Naive thymus-derived CD8-positive, alpha-beta T cell (primary cell): ENCODE data around the gene ARFGAP3. TPM values are rescaled to one million over a fixed set of nuclear protein-coding genes. Genes with fewer than 3 reads are reported as not detected.
A peak's percentile ranks its signal among the peaks of the same experiment; 100 is the strongest.

Source experiments
- ATAC-seq, 2 donors: fragments of 150-1000 bp; cut with Tn5 transposase in 1 of 2; sonication (Bioruptor Pico), chemical (Tn5 transposase) in 1 of 2; 1 replicate in 1 of 2; 2 replicates in 1 of 2; pipeline ENCODE4 v1.10.0; 2021; ENCODE audit warnings: mild to moderate bottlenecking in 2 of 2, moderate library complexity in 2 of 2
- POLR2A ChIA-PET: fragments of 350-600 bp; sonication (Branson Sonifier 250); formaldehyde crosslinking; loops from one replicate; lab custom pipeline; 2021; ENCODE audit warnings: antibody characterized with exemption; lab: Charles Lee
- DNase-seq, 10 donors: peaks; one replicate each; pipeline versions ENCODE4 v3.0.0 to v3.0.0-alpha.2; 2020 to 2022
- H3K27ac Mint-ChIP-seq, 10 donors: one replicate each; pipeline ENCODE4 v1.8.0; 2020 to 2022; ENCODE audit warnings: mild to moderate bottlenecking in 10 of 10, mixed read lengths in 10 of 10, moderate library complexity in 4 of 10, inconsistent platforms in 1 of 10
- H3K27me3 Mint-ChIP-seq, 5 donors: one replicate each; pipeline ENCODE4 v1.8.0; 2021 to 2022; ENCODE audit warnings: mixed read lengths in 5 of 5
- H3K36me3 Mint-ChIP-seq, 3 donors: one replicate each; pipeline ENCODE4 v1.8.0; 2020 to 2022; ENCODE audit warnings: mixed read lengths in 3 of 3, mild to moderate bottlenecking in 2 of 3, inconsistent platforms in 1 of 3
- H3K4me1 Mint-ChIP-seq, 4 donors: one replicate each; pipeline ENCODE4 v1.8.0; 2021 to 2022; ENCODE audit warnings: mixed read lengths in 4 of 4
- H3K4me3 Mint-ChIP-seq, 10 donors: one replicate each; pipeline ENCODE4 v1.8.0; 2020 to 2022; ENCODE audit warnings: mild to moderate bottlenecking in 10 of 10, mixed read lengths in 10 of 10, moderate library complexity in 6 of 10, inconsistent platforms in 1 of 10
- H3K9me3 Mint-ChIP-seq, 9 donors: one replicate each; pipeline ENCODE4 v1.8.0; 2020 to 2022; ENCODE audit warnings: mixed read lengths in 9 of 9, mild to moderate bottlenecking in 3 of 9, inconsistent platforms in 1 of 9, moderate library complexity in 1 of 9
- polyA plus RNA-seq, 3 donors: library from polyadenylated mRNA; unstranded; fragments of 300-500 nt; fragmentation: Illumina TruSeq; gene quantifications; one replicate each; pipeline ENCODE4 v1.2.3, GENCODE V29; 2021
- total RNA-seq, 8 experiments: library from RNA in 2 of 8; stranded (reverse) in 2 of 8; gene quantifications; one replicate each; pipeline ENCODE4 v1.2.3 and lab custom pipeline; 2021 to 2026

Gene ARFGAP3
- total and polyA plus RNA-seq, 5 experiments from 2014 or later = 22.3 to 44.7 (median 32.9) TPM

DNA sequence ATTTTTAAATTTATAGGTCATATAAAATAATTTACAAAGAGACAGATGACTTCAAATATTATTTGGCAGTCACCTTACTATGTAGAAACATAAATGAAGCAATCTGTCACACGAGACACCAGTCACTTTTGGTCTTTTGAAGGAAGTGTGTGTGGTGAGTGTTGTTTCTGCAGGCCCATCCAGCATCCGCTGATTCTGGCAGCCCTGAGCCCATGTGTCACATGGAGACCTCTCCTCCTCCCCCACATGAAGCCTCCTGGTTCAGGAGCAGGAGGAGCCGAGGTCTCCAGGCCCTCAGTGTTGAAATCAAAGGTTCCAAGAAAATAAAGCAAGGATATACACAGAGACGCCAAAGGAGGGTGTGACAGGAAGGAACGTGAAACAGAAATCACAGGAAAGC, 60.1 kb downstream of the ARFGAP3 start:
- Mint-ChIP-seq H3K9me3 (no peaks in the 10 kb centered on the region), H3K4me1 (peaks cover 0 to 11% (median 3%) of the 10 kb centered on the region in 4 donors), H3K4me3 (no peak overlapping the region), H3K36me3 (peaks cover 0 to 51% (median 6%) of the 10 kb centered on the region in 3 donors), H3K27ac (peak overlapping the region in 2 of 10 donors; percentile 15 to 23), H3K27me3 (no peaks in the 10 kb centered on the region)
- POLR2A ChIA-PET = interaction anchor here (1.3 kb wide), 1 partner anchor 15 kb away, joined by 3 read pairs; no protein-coding TSS in a partner anchor
- ATAC-seq (no peak), DNase-seq (no peak)

DNA sequence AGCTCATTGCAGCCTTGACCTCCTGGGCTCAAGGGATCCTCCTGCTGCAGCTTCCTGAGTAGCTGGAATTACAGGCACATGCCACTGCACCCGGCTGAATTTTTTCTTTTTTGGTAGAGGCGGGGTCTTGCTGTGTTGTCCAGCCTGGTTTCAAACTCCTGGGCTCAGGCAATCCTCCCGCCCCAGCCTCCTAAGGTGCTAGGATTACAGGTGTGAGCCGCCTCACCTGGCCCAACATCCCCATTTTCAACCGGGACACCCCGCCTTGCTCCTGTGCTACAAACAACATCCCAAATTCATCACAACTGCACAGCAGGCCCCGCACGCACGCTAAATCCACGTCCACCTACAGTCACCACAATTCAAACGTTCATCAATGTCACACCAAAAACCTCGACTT, 61.0 kb downstream of the ARFGAP3 start:
- DNase-seq (no peak), ATAC-seq (no peak)
- no peaks in the 10 kb centered on the region for H3K9me3 Mint-ChIP-seq
- peaks cover 0 to 44% (median 6%) of the 10 kb centered on the region in 3 donors for H3K36me3 Mint-ChIP-seq
- H3K27me3 Mint-ChIP-seq = no peaks in the 10 kb centered on the region
- H3K4me1 Mint-ChIP-seq = peaks cover 0 to 11% (median 3%) of the 10 kb centered on the region in 4 donors
- POLR2A ChIA-PET = interaction anchor here (0.6 to 1.3 kb wide), 2 partner anchors 16 to 41 kb away, joined by 3 to 5 read pairs; no protein-coding TSS in a partner anchor
- H3K27ac Mint-ChIP-seq = peak overlapping the region in 1 of 10 donors; percentile 23
- no peak overlapping the region for H3K4me3 Mint-ChIP-seq

DNA sequence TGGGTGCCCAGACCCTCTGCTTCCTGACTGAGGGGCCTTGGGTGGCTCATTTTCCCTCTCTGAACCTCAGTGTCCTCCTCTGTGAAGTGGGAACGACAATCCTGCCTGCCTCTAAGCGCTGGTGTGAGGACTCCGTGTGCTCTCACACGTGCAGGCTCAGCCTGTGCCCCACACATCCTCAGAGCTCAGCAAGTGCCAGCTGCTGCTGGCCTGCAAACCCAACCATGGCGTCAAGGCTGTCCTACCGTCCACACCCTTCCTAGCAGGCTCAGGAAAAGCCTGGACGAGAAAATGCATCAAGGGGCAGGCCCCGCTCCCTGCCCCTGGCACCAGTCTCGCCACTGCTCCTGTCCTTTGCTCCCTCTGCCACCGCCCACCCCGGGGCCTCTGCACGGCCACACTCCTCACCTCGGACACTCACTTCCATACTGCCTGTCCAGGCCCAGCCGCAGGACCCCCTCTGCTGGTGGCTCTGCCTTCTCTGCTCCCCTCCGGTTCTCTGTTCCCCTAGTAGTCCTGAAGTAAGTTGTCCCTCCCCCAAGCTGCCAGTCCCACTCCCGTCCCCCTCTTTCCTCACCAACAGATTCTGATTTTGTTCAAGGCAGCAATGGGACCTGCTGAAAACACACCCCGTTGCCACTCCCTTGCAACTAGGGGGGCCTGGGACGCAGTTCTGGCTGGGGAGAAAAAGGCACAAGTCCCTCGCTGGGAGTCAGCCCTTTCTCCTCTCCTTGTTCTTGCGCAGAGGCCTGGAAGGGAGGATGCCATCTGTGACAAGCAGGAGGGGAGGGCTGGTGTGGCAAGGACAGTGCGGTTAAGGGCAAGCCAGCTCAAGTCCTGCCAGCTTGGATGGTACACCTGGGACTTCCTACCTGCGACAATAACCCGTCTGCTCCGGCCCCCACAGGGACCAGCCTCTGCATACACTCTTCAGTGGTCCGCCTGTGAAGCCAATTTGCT, 62.2 kb downstream of the ARFGAP3 start:
- no peak overlapping the region for H3K4me3 Mint-ChIP-seq
- H3K27me3 Mint-ChIP-seq = no peaks in the 10 kb centered on the region
- H3K27ac Mint-ChIP-seq = peak overlapping the region in 2 of 10 donors; percentile 60 to 71
- no peak for DNase-seq
- POLR2A ChIA-PET = interaction anchor here (0.6 kb wide), 1 partner anchor 42 kb away, joined by 5 read pairs; no protein-coding TSS in a partner anchor
- no peak for ATAC-seq
- H3K36me3 Mint-ChIP-seq = peaks cover 0 to 34% (median 6%) of the 10 kb centered on the region in 3 donors
- H3K4me1 Mint-ChIP-seq = peaks cover 0 to 7% (median 3%) of the 10 kb centered on the region in 4 donors
- no peaks in the 10 kb centered on the region for H3K9me3 Mint-ChIP-seq

DNA sequence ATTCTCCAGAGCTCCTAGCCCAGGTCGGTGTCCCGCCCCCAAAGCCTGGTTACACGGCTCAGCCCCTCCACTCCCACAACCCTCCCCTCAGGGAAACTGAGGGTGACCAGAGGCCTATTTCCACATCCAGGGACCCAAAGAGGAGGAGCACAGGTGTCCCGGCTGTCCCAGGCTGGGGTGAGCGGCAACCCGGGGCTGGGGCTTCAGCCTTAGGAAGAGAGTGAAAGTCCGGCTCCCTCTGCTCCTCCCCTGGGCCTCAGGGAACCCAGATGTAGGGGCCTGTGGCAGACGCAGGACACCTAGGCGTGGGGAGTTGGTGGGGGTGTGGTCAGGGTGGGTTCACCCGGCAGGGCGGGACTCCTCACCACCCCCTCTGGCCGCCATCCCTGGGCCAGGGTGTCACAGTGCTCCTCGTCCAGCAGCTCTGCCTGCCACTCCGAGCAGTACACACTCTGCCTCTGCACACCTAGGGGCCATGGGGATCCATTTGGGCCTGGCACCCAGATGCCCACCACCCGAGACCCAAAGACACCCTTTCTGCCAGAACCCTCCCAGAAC, 63.1 kb downstream of the ARFGAP3 start:
- DNase-seq (no peak), ATAC-seq (no peak)
- H3K27me3 Mint-ChIP-seq = no peaks in the 10 kb centered on the region
- peaks cover 0 to 4% (median 2%) of the 10 kb centered on the region in 4 donors for H3K4me1 Mint-ChIP-seq
- POLR2A ChIA-PET = no interaction called here
- H3K36me3 Mint-ChIP-seq = peaks cover 0 to 27% (median 6%) of the 10 kb centered on the region in 3 donors
- no peak overlapping the region for H3K27ac Mint-ChIP-seq
- H3K9me3 Mint-ChIP-seq = no peaks in the 10 kb centered on the region
- no peak overlapping the region for H3K4me3 Mint-ChIP-seq

DNA sequence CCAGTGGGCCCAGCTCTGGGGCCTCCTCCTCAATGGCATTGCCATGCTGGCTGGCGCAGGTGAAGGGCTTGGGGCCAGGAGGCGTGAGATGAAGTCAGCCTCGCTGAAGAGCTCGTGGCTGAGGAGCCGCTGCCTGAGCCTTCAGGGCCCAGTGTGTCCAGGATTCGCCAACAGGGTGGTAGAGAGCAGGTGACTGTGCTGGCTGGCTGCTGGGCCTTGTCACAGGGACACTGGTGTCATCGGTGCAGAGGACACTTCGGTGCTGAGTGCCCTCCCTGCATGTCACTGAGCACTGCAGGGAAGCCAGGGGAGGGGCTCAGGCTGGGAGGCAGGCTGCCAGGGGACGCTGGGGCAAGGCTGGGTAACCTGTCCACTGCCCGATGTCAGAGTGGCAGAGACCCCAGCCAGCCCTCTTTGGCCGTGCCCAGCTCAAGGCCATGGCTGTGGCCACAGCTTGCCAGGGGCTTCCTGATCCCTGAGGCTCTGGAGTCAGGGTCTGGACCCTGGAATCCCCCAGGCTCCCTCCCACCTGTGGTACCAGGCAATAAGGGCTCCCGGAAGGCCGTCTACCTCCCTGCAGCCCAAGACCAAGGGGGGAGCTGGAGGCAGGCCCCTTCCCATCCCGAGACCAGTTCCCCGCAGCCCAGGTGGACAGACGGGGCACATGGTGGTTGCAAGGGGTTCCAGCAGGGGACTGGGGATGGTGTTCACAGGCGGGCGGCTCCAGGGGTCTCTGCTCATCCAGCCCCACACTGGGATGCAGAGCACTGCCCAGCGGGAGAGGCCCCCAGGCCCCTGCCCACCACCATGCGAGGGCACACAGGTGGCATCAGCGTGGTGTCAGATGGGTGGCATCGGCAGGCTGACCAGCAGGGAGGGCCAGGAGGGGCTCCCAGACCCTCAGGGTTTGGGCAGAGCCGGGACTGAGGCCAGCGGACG, 63.9 kb downstream of the ARFGAP3 start:
- peaks cover 0 to 4% (median 2%) of the 10 kb centered on the region in 4 donors for H3K4me1 Mint-ChIP-seq
- peak overlapping the region in 1 of 10 donors; percentile 36 for H3K27ac Mint-ChIP-seq
- POLR2A ChIA-PET = interaction anchor here (0.5 kb wide), 1 partner anchor 10 kb away, joined by 5 read pairs; no protein-coding TSS in a partner anchor
- H3K36me3 Mint-ChIP-seq = peaks cover 0 to 24% (median 6%) of the 10 kb centered on the region in 3 donors
- no peaks in the 10 kb centered on the region for H3K27me3 Mint-ChIP-seq
- DNase-seq = no peak
- no peak for ATAC-seq
- no peaks in the 10 kb centered on the region for H3K9me3 Mint-ChIP-seq
- H3K4me3 Mint-ChIP-seq = no peak overlapping the region

DNA sequence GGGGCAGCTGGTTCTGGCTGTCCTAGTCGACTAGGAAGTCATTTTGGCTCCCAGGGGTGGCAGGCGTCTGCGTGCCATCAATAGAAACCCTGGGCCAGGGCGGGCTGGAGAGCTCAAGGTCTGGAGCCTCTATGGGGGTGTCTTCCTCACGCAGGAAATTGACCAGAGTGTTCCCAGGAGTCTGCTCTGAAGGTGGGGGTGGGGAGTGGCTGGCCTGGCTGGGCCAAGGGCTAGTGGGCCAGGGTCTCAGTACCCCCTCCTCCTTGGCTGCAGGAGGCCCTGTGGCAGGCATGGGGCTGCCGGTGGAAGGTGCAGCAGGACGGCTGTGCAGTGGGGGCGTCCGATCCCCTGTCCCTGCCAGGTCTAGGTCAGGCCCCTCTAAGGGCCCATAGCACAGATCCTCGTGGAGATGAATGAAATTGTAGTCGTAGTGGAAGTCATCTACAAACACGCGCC, 64.6 kb downstream of the ARFGAP3 start:
- DNase-seq = no peak
- Mint-ChIP-seq H3K9me3 (no peaks in the 10 kb centered on the region), H3K36me3 (peaks cover 0 to 18% (median 2%) of the 10 kb centered on the region in 3 donors), H3K27ac (no peak overlapping the region), H3K4me1 (peaks cover 0 to 6% (median 2%) of the 10 kb centered on the region in 4 donors), H3K27me3 (no peaks in the 10 kb centered on the region), H3K4me3 (no peak overlapping the region)
- ATAC-seq = no peak
- POLR2A ChIA-PET = interaction anchor here (0.5 kb wide), 1 partner anchor 10 kb away, joined by 5 read pairs; no protein-coding TSS in a partner anchor

DNA sequence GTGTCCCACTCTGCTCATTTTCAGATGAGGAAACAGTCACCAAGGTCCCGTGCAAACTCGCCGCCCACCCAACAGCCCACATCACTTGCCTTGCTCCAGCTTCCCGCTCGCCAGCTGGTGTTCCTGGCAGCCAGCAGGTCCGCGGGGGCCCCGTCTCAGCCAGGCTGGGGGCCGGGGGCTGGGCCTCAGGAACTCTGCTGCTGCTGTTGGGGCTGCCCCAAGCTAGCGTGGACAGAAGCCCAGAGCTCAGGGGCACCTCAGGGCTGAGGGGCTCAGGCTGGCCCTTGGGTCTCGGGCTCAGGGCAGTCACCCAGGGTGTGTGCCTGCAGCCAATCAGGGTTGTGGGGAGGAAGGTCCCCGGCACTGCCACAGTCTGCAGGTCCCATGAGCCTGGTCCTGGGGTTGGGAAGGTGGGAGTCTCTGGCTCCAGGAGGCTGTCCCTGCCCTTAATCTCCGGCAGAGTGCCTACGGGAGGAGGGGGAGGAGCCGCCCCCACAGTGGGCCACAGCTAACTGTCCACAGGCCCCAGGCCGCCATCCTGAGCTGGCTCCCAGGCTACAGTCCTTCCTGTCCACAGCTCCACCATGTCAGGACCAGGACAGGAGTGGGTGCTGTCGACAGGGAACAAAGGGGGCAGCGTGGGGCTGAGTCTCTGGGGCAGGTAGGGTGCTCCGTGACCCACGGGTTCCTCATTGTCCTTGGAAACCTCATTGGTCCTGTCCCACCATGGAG, 65.2 kb downstream of the ARFGAP3 start:
- Mint-ChIP-seq H3K27me3 (no peaks in the 10 kb centered on the region), H3K9me3 (no peaks in the 10 kb centered on the region), H3K27ac (peak overlapping the region in 1 of 10 donors; percentile 43), H3K4me1 (peaks cover 0 to 6% (median 1%) of the 10 kb centered on the region in 4 donors), H3K4me3 (no peak overlapping the region), H3K36me3 (peaks cover 0 to 12% (median 2%) of the 10 kb centered on the region in 3 donors)
- DNase-seq (no peak), ATAC-seq (no peak)
- POLR2A ChIA-PET = no interaction called here

DNA sequence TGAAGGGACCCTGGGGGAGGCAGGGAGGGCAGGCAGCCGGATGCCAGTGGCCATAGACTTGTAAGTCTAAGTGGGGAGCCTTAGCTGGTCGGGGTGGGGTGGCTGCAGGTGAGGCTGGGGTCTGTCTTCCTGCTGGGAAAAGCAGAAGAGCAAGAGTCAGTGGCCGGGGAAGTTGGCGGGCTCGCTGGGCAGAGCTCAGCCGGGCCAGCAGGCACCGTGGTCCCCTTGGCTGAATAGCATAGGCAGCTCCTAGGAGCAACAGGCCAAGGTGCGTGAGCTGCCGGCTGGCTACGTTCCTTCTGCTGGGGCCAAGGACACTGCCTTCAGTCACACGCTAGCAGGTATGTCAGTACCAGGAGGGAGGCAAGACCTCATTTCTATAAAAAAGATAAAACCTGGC, 68.6 kb downstream of the ARFGAP3 start:
- no peak overlapping the region for H3K27ac Mint-ChIP-seq
- POLR2A ChIA-PET = no interaction called here
- peaks cover 0 to 5% (median 1%) of the 10 kb centered on the region in 4 donors for H3K4me1 Mint-ChIP-seq
- no peak overlapping the region for H3K4me3 Mint-ChIP-seq
- DNase-seq = no peak
- no peaks in the 10 kb centered on the region for H3K9me3 Mint-ChIP-seq
- H3K36me3 Mint-ChIP-seq = no peaks in the 10 kb centered on the region
- ATAC-seq = no peak
- H3K27me3 Mint-ChIP-seq = no peaks in the 10 kb centered on the region

DNA sequence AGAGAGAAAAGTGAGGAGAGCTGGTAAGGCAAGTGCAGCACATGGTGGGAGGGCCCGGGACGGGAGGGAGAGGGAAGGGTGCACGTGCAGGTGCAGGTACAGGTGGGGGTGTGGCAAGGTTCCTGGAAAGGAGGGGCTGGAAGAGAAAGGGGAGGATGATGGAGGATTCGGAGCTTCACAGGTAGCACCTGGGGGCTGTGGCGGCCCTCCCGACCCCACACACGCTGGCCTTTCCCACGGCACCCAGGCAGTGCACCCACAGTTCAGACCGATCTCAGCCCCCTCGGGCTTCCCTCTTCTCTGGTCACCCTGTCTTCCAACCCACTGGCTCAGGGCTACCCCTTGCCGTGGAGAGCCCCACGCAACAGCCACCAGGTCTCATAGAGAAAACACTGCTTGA, 69.1 kb downstream of the ARFGAP3 start:
- DNase-seq (no peak), ATAC-seq (no peak)
- POLR2A ChIA-PET = no interaction called here
- no peaks in the 10 kb centered on the region for H3K9me3 Mint-ChIP-seq
- no peak overlapping the region for H3K27ac Mint-ChIP-seq
- no peak overlapping the region for H3K4me3 Mint-ChIP-seq
- H3K27me3 Mint-ChIP-seq = no peaks in the 10 kb centered on the region
- peaks cover 0 to 5% (median 1%) of the 10 kb centered on the region in 4 donors for H3K4me1 Mint-ChIP-seq
- no peaks in the 10 kb centered on the region for H3K36me3 Mint-ChIP-seq

DNA sequence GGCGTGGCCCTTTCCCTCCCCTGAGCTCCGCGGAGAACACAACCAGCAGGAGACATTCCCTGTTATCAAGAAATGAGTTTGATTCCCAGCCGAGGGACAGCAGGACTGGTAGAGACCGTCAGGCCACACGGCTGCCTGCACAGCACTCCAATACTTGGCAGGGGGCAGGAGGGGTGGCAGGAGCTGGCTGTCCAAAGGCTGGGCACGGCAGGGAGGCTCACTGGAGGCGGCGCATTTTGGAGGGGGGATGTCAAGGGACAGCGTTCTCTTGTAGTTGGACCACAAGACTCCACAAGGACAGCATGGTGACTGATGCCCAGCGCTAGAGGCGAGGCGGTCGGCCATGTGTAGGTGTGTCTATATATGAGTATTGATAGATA, 69.7 kb downstream of the ARFGAP3 start:
- POLR2A ChIA-PET = no interaction called here
- DNase-seq (no peak), ATAC-seq (no peak)
- no peak overlapping the region for H3K4me3 Mint-ChIP-seq
- H3K36me3 Mint-ChIP-seq = no peaks in the 10 kb centered on the region
- H3K27me3 Mint-ChIP-seq = no peaks in the 10 kb centered on the region
- H3K27ac Mint-ChIP-seq = no peak overlapping the region
- no peaks in the 10 kb centered on the region for H3K9me3 Mint-ChIP-seq
- peaks cover 0 to 5% (median 1%) of the 10 kb centered on the region in 4 donors for H3K4me1 Mint-ChIP-seq

DNA sequence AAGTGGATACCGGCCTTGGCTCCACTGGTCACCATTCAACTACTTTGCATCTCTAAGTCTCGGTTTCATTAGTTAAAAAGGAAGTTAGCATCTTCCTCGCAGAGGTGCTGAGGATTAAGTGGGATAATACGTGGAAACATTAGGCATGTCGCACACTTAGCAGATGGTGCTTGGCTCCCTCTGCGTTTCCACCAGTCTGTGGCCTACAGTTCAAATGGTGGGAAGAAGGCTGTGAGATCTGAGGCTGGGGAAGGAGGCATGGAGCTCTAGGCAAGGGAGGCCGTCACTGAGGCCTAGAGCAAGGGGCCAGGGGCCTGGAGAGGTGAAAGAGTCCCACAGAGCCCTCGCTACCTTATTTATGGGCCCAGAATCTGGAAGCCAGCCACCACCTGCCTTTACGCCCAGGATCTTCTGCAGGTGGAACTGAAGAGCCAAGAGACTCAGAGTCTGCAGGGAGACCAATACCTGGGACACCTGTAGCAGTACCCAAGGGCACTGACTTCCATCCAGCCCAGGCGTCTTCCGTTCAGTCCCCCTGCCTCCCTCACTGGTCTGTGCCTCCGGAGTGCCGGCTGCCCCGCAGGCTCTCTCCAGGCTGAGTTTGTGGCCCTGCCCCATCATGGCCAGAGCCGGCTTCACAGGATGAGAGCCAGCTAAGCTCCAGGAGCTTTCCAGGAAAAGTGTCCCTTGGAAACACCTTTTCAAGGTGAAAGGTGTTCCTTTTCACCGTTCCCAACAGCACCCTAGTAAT, 70.3 kb downstream of the ARFGAP3 start:
- Mint-ChIP-seq H3K4me3 (no peak overlapping the region), H3K27ac (no peak overlapping the region)

More for the DNA sequence above, 70.3 kb downstream of the ARFGAP3 start:
- Mint-ChIP-seq H3K4me1 (peaks cover 0 to 5% (median 1%) of the 10 kb centered on the region in 4 donors), H3K36me3 (no peaks in the 10 kb centered on the region), H3K9me3 (no peaks in the 10 kb centered on the region), H3K27me3 (no peaks in the 10 kb centered on the region)
- DNase-seq (no peak), ATAC-seq (no peak)
- POLR2A ChIA-PET = no interaction called here
